NK-92 treated with Interleukin-12 subunit alpha and Interleukin-12 subunit beta, amount 100 ng/mL, for 24 hours (cell line): ENCODE measurements around the gene HS6ST2.
"Not testable (repeated sequence)": the region's sequence is repeated elsewhere in the genome, so short reads cannot be mapped to it uniquely, and the experiment has no call there.

Source experiments
- DNase-seq: peaks from one replicate; lab custom pipeline; 2025; lab: John Stamatoyannopoulos, UW

Gene HS6ST2

GRCh38 chrX:132940727-132941327, 17.6 kb downstream of the HS6ST2 start:
- DNase-seq = no peak

DNA sequence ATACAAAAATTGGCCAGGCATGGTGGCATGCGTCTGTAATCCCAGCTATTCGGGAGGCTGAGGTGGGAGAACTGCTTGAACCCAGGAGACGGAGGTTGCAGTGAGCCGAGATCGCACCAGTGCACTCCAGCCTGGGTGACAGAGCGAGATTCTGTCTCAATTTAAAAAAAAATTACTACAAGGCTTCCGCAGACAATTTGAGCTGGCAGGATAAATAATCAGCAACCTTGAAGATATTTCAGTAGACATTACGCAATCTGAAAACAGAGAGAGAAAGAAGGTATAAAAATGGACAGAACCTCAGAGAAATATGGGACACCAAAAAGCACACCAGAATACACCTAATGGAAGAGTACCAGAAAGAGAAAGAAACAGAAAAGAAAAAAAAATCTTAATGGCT, 25.3 kb downstream of the HS6ST2 start:
- no peak for DNase-seq

GRCh38 chrX:132924426-132924825, 34.0 kb downstream of the HS6ST2 start:
- DNase-seq = no peak

GRCh38 chrX:132918523-132918922, 39.9 kb downstream of the HS6ST2 start:
- DNase-seq = no peak

- no peak for DNase-seq
Measured at GRCh38 chrX:132916349-132916748, 42.1 kb downstream of the HS6ST2 start.

DNA sequence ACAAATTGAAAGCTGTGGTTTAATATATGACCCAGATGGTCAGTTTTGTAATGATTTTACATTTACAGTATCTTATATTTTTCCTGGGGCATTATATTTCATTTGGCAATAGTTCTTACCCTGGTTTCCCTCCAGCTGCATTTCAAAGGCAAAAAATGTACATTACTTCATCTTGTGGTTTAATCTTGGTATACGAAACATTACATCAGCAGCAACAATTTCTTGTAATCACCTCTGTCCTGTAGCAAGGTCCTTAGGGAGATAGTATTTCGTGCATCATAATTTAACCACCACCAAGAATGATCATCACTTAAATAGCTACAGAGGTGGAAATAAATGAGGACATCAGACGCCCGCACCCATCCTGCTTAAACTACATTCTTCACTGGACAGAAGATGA, 48.8 kb downstream of the HS6ST2 start:
- no peak for DNase-seq

DNA sequence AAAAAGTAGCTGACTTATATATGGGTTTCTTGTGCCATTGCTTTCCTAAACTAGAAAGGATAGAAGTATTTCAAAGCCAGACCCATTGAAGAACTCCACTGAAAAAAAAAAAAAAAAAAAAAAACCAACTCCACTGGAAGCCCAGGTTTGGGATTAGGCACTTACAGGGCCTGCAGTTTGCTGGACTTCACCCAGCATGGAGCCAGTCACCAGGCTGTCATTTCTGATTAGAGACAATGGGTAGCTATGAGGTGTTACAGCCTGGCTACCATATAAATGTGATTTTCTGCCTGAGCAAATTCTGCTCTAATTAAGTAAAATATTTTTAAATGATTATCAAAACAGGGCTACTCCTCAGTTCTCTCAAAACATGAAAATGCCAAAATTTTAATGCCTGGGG, 49.5 kb downstream of the HS6ST2 start:
- no peak for DNase-seq

- no peak for DNase-seq
Measured at GRCh38 chrX:132900633-132901293, 57.7 kb downstream of the HS6ST2 start.

DNA sequence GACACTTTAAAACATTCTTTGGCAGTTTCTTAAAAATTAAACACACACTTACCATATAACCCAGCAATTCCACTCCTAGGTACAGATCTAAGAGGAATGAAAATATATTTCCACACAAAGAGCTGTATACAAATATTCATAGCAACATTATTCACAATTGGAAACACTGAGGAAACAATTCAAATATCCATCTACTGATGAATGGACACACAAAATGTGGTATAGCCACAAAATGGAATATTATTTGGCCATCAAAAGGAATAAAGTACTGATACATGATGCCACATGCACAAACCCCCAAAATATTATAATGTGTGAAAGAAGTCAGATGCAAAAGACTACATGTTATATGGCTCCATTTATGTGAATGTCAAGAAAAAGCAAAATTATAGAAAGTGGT, 70.9 kb downstream of the HS6ST2 start:
- DNase-seq = no peak

DNA sequence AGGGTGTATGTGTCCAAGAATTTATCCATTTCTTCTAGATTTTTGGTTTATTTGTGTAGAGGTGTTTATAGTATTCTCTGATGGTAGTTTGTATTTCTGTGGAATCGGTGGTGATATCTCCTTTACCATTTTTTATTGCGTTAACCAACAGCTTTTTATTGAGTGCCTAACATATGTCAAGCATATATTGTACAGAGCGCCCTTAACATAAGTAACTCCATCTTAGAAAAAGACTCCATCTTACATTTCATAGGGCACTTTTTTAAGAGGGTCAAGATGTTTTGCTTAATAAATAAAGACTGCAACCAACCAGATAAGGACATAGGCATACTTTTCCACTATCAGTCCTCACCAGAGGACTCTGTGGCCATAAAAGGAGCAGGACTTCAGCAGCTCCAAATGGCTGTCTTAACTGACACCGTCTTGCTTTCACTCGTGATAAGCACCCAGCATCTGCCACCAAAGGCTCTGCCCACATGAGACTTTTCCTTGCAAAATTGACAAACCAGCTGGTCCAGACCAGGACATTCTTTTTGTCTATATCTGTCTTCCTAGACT, 75.0 kb downstream of the HS6ST2 start:
- no peak for DNase-seq

GRCh38 chrX:132880753-132881152, 77.7 kb downstream of the HS6ST2 start:
- not testable (repeated sequence) for DNase-seq

DNA sequence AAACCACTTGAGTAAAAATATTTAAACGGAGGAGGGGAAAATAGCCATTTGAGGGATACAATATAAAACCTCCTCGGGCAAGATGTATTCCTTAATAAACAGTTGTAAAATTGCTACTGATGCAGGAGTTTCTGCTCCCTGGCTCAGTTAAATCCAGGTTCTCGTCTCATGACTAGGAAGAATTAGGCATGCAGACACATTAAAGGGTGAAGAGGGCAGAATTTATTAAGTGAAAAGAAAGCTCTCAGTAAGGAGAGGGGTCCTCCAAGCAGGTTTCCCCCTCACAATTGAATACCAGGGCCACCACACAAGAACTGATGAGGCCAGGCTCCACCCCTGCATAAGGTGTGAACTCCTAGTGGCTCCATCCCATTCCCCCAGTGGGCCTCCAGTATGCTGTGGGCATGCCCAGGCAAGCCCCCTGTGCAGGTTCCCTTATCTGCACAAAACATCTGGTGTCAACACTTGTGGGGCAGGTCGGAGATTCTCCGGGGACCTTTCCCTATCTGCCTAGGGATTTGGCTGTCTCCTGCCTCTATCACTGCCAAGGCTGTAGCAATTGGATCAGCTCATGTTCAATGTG, 80.4 kb downstream of the HS6ST2 start:
- DNase-seq = no peak

DNA sequence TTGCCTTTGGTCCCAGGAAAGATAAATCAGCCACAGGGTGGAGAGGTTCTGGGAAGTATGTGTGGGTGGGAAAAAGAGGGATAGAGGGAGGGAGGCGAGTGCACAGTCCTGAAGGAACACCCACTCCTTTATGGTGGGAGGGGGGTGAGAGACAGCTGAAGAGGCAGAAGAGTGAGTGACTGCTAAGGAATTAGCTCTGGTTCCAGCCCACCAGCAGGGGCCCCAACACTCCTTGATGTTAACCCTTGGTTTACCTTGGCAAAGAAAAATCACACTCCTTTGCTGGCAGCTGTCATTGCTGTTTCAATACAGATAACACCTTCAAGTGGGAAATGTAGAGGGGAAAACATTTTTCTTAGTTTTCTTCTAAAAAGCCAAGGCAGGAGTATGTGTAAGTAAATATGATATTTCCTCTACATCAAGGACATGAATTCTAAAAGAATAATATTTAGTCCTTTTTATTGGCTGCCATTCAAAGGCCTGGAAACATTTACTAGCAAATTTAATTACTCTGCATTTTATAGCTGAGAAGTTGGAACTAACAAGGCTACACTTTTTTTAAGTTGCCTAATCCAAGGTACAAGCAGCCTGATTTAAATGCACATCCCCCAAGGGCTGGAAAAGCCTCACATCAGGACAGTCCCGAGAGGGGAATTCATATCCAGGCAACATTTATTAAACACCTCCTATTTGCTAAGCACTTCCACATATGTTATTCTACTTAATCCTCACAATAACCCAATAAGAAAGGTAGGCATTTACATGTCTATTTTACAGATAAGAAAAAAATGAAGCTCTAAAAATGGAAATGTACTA, 81.7 kb downstream of the HS6ST2 start:
- DNase-seq = no peak

DNA sequence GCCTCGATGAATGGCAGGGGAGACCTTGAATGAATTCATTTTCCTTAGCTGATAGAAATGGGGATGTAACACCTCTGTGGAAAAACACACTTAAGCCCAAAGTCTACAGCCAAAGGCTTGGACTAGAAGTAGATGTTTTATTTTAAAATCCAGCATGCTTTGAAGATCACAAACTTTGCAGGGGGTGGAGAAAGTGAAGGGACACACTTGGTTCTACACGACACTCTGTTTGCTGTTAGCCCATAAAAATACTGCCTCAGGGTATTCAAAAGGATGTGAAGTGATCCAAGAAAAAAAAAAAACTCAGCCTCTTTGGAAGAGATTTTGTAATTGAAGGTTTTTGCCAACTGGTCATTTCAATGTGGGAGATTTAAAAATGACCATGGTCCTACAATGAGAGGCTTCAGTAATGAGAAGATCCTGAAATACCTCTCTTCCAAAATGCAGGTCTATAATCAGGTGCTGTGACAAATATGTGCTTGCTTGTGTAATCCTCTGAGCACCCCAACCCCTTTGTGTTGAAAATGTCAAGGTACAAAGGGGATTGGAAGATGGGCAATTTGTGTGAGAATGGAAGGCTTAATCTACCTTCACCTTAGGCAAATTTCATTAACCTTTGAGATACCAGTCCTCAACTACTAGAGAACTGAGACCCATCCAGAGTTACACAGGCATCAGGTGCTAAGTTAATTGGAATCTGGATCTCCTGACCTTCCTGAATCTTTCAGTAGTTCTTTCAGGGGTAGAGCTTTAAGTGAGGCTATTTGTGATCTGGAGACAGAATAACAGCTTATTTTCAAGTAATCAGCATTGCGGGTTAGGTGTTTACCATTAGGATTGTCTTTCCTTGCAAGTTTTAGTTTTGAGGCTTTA, 82.5 kb downstream of the HS6ST2 start:
- DNase-seq = no peak

DNA sequence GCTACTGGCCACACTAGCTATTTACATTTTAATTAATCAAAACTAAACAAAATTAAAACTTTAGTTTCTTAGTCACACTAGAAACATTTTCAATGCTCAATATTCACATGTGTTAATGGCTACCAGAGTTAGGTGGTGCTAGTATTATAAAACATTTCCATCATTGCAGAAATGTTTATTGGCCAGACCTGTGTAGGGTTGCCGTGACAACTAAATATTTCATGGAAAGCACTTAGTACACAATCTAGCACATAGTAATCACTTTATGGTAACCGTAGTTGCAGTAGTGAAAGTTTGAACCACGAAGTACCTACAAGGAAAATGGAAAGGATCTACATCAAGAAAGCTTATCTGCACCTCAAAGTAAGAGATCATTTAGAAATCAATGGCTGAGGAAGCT, 95.9 kb downstream of the HS6ST2 start:
- no peak for DNase-seq

DNA sequence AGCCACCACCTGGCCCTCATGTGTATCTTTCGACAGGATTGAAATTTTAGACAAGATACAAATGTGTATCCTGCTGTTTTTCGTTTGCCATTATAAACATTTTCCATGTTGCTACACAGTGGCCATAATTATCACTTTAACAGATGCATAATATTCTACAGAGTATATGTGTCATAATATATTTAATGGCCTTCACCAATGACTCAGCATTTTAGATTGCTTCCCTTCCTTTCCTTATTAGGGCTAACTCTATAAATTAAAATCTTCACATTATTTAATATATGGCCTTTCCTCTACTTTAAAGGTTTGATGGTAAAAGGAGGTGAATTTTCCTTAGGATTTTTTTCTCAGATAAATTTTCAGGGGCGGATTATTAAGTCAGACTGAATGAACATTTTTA, 97.4 kb downstream of the HS6ST2 start:
- no peak for DNase-seq

GRCh38 chrX:132860200-132860599, 98.2 kb downstream of the HS6ST2 start:
- DNase-seq = no peak

DNA sequence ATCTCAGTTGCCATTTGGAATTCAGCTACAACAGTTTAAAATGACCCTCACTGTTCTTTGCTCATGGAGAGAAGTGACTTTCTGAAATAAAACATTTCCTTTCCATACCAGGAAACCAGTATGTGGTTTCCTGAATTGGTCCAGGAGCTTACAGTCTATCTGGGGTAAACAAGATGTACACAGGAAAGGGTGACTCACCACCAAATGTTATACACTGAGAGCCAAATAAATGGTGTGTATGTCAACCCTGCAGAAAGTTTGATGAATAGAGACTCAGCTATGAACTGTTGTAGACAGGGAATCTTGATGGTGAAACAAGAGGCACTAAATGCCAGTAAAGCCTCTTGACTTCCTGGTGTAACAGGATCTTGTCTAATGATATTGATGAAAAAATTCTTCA, 100.4 kb downstream of the HS6ST2 start:
- DNase-seq = no peak

- no peak for DNase-seq
Measured at GRCh38 chrX:132855780-132856341, 102.6 kb downstream of the HS6ST2 start.

- DNase-seq = no peak
Measured at GRCh38 chrX:132853040-132853439, 105.4 kb downstream of the HS6ST2 start.

GRCh38 chrX:132848296-132848970, 110.0 kb downstream of the HS6ST2 start:
- DNase-seq = no peak
